NCI-H1092 treated with DMSO at 0.1 percent for 48 hours (cell line): ENCODE results near the gene IGFLR1.
"Not testable (repeated sequence)": the region's sequence is repeated elsewhere in the genome, so short reads cannot be mapped to it uniquely, and the experiment has no call there.

Source experiments
- DNase-seq: peaks from one replicate; lab custom pipeline; 2025; lab: John Stamatoyannopoulos, UW

The IGFLR1 gene

DNA sequence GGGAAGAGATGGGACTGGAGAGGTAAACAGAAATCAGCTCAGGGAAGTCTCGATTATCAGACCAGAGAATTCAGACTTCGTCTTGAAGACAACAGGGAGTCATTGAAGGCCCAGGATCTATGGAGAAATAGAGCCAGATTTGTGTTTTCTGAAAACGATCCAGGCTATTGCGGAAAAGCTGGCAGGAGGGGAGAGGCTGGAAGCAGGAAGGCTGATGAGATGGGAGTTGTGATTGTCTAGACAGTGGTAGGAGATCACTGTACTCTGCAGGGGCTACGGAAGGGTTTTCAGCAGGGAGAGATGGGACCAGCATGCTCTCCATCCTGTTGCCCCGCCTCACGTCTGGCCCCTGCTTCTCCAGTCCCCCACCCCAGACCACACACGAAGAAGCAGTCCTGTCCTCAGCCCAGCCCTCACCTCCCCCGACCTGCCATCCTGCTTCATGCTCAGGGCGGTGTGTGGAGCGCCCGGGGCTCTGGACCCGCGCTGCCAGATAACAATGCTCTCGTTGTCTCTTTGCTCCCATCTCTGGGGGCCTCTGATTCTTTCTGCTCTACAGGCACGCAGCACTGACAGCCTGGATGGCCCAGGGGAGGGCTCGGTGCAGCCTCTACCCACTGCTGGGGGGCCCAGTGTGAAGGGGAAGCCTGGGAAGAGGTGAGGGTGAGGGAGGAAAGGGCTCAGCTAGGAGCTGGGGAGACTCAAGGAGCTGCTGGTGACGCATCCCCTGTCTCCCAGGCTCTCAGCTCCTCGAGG is 35.0 kb upstream of the IGFLR1 start:
- no peak for DNase-seq

DNA sequence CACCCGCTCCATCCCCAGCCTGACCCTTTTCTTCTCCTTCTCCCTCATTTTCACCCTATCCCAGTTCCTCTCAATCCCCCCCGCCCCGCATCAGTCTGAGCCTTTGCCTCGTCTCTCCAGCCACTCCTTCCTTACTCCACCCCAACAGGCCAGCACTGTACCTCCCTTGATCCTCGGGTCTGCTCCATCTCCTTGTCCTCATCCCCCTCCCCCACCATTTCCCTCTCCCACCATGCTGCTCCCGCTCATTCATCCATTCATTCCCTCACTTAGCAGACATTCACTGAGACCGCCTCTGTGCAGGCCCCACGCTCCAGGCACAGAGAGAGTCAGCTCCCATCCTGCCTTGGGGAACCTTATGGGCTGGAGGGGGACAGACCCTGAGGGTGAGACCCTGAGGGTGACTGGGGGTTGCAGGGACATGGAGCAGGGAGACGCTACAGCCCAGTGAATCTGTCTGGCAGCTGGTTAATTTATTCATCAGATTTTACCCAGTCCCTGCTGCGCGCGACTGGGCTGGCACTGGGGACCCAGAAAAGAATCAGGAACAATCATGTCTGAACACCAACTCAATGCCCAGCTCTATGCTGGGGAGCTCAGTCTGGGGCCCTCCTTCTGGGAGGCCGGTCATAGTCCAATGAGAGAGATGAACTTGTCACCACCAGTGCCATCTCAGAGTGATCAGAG is 34.0 kb upstream of the IGFLR1 start:
- peak; percentile 6 for DNase-seq

DNA sequence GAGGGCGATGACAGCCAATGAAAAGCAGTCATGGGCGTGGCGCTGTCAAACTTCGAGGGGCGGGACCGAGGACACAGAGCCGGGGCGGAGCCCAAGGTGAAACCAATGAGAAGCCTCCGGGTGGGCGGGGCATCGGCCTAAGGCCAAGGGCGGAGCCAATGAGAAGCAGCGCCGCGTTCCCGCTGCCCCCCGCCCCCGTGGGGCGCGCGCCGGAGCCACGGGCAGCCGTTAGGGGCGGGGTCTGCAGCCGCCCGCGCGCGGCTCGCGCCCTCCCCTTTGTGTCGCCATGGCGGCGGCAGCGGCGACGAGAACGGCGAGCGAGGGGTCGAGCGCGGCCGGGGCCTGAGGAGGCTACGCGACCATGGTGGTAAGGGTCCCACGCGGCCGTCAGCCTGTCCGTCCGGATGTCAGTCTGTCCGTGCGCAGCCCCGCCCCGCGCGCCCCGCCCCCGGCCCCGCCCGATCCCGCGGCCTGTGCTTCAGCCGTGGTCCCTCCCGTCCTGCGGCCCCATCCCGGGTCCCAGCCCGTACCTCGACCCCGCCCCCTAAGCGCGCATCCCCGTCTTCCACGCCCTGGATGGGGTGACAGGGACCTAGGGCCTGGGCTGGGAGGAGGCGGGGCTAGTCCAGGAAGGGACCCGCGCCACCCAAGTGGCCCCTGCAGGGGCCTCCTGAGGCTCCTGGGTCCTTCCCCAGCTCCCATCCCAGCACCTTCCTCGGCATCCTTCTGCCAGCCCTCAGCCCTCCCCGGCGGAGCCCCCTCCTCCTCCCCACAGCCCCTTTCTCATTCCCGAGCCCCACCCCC is 33.2 kb upstream of the IGFLR1 start, which contains the start of gene ARHGAP33:
Gene ARHGAP33, plus strand, starts transcription at position 267 of the 804 bp plus-strand sequence. Its CDS starts 95 bp downstream, at position 362.
- DNase-seq, result peak; percentile 95

DNA sequence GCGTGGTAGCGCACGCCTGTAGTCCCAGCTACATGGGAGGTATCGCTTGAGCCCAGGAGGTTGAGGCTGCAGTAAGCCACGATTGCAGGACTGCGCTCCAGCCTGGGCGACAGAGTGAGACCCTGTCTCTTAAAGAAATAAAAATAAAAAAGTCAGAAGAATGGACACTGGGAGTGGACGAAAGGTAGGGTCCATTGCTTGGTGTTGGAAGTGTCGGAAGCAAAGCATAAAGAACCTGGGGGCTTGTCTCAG is 32.7 kb upstream of the IGFLR1 start:
- no peak for DNase-seq

DNA sequence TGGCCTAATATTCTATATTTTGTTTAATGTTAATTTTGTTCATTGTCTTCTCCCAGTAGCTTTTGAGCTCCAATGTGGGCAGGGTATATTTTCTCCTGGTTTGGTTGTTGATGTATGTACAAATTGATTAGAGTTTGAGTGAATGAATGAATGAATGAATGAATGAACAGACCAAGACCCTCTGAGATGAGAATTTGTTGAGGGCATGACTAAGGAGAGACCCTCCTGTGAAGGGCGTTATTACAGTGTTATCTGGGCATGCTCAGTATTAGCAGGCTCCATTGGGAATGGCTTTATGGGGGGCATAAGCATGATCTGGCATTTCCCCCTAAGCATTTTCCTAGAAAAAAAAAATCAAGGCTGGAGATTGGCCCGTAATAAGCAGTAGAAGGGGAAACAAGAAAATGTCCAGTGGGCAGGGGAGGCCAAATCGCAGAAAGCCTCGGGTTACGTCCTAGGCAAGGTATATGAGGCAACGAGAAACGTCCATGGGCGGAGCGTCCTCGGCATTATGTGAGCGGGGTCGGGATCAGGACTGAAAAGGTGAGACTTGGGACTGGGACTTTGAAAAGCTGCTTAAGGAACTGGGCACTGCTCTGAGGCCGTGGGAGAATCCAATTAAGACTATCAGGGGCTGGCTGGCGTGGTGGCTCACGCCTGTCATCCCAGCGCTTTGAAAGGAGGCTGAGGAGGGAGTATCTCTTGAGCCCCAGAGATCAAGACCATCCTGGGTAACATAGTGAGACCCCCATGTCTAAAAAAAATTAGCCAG is 32.2 kb upstream of the IGFLR1 start:
- no peak for DNase-seq

DNA sequence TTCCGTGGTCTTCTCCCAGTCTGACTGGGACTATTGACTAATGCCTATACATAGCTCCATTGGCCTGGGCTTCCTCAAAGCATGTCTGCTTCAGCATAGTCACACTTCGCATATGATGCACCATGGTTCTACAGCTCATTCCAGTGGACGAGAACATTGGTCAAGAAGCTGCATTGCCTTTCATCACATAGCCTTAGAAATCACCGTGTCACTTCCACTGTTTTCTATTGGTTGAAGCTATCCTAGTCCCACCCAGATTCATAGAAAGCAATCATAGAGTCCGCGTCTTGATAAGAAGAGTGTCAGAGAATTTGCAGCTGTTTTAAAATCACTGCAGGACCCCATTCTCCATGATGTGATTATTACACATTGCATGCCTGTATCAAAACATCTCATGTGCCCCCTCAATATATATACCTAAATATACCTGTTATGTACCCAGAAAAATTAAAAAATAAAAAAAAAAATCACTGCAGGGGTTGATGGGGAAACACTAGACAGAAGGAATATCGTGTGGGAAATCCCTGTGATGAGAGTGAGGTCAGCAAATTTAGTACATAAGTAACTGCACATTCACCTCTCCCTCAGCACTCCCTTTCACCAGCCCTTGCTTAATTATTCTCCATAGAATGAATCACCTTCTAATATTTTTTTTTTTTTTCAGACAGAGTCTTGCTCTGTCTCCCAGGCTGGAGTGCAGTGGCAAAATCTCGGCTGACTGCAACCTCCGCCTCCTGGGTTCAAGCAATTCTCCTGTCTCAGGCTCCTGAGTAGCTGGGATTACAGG is 31.0 kb upstream of the IGFLR1 start:
- DNase-seq, result no peak

DNA sequence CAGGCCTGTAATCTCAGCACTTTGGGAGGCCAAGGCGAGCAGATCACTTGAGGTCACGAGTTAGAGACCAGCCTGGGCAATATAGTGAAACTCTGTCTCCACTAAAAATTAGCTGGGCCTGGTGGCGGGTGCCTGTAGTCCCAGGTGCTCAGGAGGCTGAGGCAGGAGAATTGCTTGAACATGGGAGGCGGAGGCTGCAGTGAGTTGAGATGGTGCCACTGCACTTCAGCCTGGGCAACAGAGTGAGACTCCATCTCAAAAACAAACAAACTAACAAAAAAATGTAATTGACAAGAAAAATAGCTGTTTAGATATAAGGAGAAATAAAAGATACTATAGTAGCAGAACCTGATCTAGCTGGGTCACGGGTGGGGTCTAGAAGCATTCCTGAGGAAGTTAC is 30.1 kb upstream of the IGFLR1 start:
- DNase-seq, result not testable (repeated sequence)

DNA sequence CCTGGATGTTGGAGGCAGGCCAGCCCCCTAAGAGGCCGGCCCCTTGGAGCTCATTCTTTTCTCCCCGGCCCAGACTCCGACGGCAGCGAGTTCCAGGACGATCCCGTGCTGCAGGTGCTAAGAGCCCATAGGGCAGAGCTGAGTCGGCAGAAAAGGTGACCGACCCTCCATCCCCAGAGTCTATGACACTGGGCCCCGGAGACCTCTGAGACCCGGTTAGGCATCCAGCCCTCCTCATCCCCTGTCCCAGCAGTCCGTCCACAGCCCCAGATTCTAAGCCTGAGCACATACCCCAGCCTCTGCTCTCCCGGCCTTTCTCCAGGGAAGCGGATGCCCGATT is 25.8 kb upstream of the IGFLR1 start:
- no peak for DNase-seq

DNA sequence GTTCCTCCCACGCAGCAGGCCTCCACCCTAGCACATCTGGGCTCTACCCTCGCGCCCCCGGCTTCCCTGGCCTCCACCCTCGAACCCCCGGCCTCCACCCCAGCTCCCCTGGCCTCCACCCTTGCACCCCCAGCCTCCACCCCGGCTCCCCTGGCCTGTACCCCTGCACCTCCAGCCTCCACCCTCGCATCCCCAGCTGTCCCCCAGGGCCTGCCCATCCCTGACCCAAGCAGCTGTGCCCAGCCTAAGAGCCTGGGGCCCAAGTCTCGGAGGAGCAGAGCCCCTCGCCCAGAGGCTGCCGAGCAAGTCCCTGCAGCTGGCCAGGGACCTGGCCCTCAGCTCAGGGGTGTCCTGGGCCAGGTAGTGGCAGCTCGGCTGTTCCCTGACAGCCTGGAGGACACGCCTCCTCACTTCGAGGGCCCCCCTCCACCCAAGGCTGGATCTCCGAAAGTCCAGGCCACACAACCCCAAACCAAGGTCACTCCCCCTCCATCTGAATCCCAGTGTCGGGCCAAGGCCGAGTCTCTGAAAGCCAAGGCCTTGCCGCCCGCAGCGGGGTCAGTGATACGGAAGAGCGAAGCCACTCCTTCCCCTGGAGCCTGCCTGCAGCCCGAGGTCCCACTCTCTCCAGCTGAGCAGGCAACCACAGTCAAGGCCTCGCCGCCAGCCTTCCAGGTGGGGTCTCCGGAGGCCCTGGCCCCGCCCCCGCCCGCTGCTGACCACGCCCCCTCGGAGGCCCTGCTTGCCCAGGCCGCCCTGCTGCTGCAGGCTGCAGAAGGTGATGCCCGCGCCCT is 25.2 kb upstream of the IGFLR1 start:
- no peak for DNase-seq

DNA sequence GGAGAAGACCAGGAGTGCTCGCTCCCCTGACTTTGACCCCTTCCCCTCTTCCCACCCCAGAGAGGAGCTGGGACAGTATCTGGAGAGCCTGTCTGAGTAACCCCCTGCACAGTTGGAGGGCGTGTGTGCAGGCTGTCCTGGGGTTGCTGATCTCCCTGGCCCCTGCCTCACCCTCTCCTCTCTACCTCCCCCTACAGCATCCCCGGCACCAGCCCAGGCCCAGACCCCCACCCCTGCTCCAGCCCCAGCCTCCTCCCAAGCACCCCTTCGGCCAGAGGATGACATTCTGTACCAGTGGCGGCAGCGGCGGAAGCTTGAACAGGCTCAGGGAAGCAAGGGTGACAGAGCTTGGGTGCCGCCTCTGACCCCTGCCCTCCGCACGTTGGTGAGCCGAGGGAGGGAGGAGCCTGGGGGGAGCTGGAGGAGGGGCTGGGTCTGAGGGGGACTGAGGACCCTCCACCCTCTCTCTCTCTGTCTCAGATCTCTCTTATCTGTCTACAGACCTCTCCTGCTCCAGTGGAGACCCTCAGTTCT is 24.4 kb upstream of the IGFLR1 start:
- DNase-seq, result no peak

DNA sequence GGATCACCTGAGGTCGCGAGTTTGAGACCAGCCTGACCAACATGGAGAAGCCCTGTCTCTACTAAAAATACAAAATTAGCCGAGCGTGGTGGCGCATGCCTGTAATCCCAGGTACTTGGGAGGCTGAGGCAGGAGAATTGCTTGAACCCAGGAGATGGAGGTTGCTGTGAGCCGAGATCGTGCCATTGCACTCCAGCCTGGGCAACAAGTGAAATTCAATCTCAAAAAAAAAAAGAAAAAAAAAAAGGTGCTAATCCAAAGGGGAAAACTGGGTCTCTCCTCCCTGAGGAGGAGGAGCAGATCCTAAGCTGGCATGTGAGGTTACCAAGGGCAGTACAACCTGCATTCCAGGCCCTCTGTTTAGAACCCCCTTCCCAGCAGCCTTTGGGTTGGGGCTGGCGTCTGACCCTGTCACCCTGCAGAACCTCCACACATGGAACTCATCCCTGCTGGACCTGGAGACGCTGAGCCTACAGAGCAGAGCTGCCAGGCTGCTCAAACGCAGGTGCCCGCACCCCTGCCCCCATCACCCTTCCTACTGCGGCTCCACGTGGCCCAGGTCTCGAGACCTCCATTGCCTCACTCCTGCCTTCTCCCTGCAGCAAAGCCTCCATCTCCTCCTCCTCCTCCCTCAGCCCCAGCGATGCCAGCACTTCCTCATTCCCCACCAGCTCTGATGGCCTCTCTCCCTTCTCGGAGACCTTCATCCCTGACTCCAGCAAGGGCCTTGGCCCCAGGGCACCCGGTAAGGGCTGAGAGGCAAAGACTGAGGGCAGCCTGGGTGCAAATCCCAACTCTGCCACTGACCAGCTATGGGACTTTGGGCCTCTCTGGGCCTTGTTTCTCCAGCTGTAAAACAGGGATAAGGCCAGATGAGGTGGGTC is 22.4 kb upstream of the IGFLR1 start:
- DNase-seq, result no peak

DNA sequence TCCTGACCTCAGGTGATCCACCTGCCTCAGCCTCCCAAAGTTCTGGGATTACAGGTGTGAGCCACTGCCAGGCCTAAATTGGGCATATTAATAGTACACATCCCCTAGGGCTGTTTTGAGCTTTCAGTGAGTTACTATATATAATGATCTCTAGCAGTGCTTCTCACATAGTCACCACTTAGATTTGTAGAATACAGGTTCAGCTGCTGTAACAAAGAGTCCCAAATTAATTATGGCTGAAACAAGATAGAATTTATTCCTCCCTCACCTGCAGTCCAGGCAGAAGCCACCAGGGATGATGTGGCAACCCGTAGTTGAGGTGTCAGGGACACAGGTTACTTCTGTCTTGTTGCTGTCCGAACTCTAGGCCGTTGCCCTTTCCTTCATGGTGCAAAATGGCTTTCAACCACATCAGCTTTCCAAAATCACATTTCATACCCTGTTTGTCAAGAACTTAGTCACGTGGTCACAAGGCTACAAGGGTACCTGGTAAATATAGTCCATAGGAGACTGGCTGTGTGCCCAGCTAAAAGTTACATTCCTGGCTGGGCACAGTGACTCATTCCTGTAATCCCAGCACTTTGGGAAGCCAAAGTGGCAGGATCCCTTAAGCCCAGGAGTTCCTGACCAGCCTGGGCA is 18.6 kb upstream of the IGFLR1 start:
- no peak for DNase-seq

DNA sequence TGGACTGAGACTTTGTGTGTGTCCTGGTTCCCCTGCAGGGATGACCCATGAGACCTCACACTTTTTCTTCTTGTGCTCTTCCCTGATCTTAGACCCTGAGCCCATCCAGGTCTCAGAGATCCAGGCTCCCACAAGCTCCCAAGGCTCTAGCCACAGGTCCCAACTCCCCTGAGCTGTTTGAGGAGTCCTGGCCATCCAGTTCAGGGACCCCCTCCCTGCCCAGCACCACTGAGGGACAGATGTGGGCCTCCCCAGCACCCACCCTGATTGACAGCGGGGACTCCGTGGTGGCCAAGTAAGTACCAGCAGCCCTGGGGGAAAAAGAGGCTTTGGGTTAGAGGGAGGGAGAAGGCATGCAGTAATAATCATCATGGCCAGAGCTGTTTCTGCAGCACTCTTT is 17.4 kb upstream of the IGFLR1 start:
- DNase-seq, result no peak

DNA sequence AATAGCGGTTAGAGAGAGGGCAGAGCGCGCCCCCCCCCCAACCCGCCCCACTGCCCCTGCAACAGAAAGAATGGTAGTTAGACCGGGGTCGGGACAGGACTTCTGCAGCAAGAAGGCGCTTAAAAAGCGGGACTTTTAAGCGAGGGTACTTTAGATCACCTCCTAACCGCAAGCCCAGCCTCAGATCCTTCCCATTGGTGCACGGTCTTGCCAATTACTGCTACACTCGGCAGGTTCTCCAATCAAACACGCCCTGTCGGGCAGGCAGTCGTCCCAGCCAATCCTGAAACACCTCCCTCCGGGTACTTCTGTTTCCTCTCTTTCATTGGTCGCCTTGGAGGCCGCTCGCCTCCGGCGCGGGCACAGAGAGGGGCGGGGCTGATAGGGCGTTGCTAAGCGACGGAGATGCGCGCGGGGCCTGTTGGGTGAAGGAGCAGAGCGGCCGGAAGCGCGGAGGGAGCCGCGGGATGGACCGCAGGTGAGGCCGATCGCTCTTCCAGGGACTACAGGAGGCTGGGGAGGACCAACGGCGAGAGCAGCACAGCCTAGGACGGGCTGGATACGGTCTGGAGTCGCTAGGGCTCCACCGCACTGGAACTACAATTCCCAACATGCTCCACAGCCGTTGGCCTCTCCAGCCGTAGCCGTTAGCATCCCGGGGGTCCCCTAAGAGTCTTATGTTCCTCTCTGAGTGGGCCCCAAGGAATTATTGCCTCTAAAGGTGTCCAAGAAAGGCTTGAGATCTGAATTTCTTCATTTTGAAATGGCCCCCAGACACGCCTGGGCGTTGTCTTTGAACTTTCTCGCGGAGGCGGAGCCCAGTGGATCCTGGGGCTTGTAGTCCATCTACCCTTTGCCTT is 15.7 kb upstream of the IGFLR1 start, which contains the start of gene PROSER3:
Gene PROSER3, plus strand, starts transcription at position 428 of the 860 bp plus-strand sequence. Its CDS starts 40 bp downstream, at position 468.
- DNase-seq, result peak; percentile 98

DNA sequence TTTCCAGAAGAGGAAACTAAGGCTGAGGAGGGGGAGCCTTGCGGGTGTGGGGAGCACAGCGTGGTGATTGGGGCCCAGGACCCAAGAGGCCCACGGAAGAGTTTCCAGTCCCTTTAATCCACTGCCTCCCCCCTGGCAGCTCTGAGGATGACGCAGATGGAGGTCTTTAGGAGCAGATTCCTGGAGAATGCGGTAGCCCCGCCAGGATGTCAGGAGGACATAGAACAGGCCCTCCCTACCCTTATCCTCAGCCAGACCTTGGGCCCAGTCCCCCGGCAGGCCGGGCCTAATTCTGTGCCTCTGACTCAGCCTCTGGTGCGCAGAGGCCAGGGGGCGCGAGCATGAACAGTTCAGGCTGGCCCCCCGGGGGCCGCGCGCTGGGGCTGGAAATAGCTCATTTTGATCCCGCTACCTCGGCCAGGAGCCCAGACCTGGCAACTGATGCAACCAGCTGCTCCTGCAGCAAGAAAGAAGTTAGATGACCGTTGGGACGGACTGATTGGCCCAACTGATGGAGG is 15.0 kb upstream of the IGFLR1 start:
- peak; percentile 89 for DNase-seq

DNA sequence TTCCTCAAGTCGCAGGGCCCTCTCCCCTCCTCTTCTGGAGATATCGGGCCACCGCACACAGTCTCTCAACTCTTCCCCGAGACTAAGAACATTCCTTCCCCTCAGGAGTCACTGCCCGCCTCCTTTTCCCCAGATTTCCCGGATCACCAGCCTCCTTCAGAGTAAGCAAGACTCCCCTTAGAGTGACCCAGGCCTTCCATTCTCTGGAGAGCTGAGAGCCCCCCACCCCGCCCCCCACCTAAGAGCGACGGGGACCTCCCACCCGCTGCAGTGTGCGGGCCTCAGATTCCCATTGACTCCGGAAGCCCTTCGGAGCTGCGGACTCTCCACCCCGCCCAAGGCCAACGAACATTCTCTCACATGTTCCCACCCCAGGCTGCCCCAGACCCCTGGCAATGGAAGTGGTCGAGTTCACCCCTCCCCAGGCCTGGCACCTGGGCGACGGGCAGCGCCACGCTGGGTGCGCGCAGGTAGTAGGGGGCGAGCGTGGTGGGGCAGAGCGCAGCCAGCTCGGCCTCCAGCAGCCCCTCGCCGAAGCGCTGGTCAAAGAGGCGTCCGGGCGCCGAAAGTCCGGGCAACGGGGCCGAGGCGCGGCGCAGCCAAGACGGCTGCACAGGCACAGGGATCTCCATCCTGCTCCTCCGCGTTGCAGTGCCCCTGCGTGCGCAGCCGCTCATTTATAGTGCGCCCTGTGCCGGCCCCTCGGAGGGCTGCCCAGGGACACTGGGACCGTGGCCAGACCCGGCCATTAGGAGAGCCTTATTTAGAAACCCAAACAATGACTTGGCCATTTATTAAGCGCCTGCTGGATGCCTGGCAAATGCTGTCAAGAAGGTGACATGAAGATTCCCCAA is 14.4 kb upstream of the IGFLR1 start, which contains the start of gene HSPB6:
Gene HSPB6, minus strand, starts transcription at position 653 of the 854 bp plus-strand sequence. Its CDS starts 21 bp downstream, at position 632.
- no peak for DNase-seq
